ENCODE measurements around the gene OR51B4. TPM values are rescaled to one million over a fixed set of nuclear protein-coding genes. Genes with fewer than 3 reads are reported as not detected.
"Not testable (repeated sequence)": the region's sequence is repeated elsewhere in the genome, so short reads cannot be mapped to it uniquely, and the experiment has no call there.

OR51B4 gene
- total RNA-seq, 1 donor from 2014 or later: not detected

- H3K36me3 Mint-ChIP-seq: no peaks in the 10 kb centered on the region
- no peak overlapping the region for H3K4me3 Mint-ChIP-seq
- H3K4me1 Mint-ChIP-seq (ENCODE audit: unreplicated experiment): no peaks in the 10 kb centered on the region
- TF ChIP-seq CTCF (conservative IDR thresholded peaks at IDR 0.05): no peak
- no peak overlapping the region for H3K27ac Mint-ChIP-seq
- no peak for DNase-seq (ENCODE audit: extremely low spot score, unreplicated experiment)
- H3K27me3 Mint-ChIP-seq: no peaks in the 10 kb centered on the region
- H3K9me3 Mint-ChIP-seq: no peaks in the 10 kb centered on the region
Measured at GRCh38 chr11:5317292-5317691, 15.5 kb upstream of the OR51B4 start.

DNA sequence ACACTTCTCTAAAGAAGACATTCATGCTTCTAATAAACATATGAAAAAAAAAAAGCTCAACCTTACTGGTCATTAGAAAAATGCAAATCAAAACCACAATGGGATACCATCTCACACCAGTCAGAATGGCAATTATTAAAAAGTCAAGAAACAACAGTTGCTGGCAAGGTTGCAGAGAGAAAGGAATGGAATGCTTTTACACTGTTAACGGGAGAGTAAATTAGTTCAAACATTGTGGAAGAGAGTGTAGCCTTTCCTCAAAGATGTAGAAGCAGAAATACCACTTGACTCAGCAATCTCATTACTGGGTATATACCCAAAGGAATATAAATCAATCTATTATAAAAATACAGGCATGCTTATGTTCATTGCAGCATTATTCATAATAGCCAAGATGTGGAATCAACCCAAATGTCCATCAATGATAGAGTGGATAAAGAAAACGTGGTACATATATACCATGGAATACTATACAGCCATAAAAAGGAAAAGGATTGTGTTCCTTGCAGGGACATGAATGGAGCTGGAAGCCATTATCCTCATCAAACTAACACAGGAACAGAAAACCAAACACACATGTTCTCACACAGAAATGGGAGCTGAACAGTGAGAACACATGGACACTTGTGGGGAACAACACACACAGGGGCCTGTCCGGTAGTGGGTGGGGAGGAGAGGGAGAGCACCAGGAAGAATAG lies 11.7 kb upstream of the OR51B4 start:
- H3K36me3 Mint-ChIP-seq; H3K4me1 Mint-ChIP-seq (ENCODE audit: unreplicated experiment); H3K27ac Mint-ChIP-seq; H3K4me3 Mint-ChIP-seq; DNase-seq (ENCODE audit: extremely low spot score, unreplicated experiment); H3K9me3 Mint-ChIP-seq; H3K27me3 Mint-ChIP-seq: not testable (repeated sequence)

GRCh38 chr11:5310423-5310822 lies 8.7 kb upstream of the OR51B4 start:
- Mint-ChIP-seq H3K27ac (no peak overlapping the region), H3K4me1 (ENCODE audit: unreplicated experiment) (no peaks in the 10 kb centered on the region), H3K9me3 (no peaks in the 10 kb centered on the region), H3K36me3 (no peaks in the 10 kb centered on the region), H3K4me3 (no peak overlapping the region), H3K27me3 (no peaks in the 10 kb centered on the region)
- TF ChIP-seq CTCF (conservative IDR thresholded peaks at IDR 0.05): no peak
- no peak for DNase-seq (ENCODE audit: extremely low spot score, unreplicated experiment)

DNA sequence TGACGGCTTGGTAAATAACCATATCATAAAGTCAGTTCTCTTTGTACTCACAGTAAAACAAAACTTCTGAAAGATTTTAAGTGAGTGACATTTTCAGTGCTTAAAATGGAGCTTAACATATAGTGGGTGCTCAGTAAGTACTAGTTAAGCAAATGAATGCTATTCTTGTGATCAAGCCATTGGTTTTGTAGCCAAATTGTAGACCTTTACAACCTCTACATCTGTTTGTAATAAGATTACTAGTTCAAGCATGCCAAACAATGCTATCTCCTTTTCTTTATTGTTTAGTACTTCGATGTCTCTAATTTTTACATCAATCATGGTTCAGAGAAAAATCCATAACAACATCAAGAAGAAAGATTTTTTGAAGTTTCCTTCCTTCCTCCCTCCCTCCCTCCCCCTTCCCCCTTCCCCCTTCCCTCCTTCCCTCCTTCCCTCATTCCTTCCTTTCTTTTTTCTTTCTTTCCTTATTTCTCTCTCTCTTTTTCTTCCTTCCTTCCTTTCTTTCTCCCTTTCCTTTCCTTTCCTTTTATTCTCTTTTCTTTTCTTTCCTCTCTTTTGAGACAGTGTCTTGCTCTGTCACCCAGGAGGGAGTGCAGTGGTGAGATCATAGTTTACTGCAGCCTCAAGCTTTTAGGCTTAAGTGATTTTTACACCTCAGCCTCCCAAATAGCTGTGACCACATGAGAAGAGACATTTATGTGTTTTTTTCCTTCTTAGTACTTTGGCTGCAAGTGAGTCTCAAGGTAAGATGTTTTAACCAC lies 5.7 kb upstream of the OR51B4 start:
- no peak overlapping the region for H3K27ac Mint-ChIP-seq
- H3K36me3 Mint-ChIP-seq: no peaks in the 10 kb centered on the region
- no peak for TF ChIP-seq CTCF (conservative IDR thresholded peaks at IDR 0.05)
- H3K4me3 Mint-ChIP-seq: no peak overlapping the region
- DNase-seq (ENCODE audit: extremely low spot score, unreplicated experiment): no peak
- no peaks in the 10 kb centered on the region for H3K9me3 Mint-ChIP-seq
- no peaks in the 10 kb centered on the region for H3K4me1 Mint-ChIP-seq (ENCODE audit: unreplicated experiment)
- no peaks in the 10 kb centered on the region for H3K27me3 Mint-ChIP-seq

- no peak for TF ChIP-seq CTCF (conservative IDR thresholded peaks at IDR 0.05)
- Mint-ChIP-seq H3K27ac (no peak overlapping the region), H3K4me3 (no peak overlapping the region), H3K27me3 (peaks cover 2% of the 10 kb centered on the region), H3K9me3 (no peaks in the 10 kb centered on the region), H3K4me1 (ENCODE audit: unreplicated experiment) (no peaks in the 10 kb centered on the region), H3K36me3 (no peaks in the 10 kb centered on the region)
- no peak for DNase-seq (ENCODE audit: extremely low spot score, unreplicated experiment)
Measured at GRCh38 chr11:5304046-5304445, 2.3 kb upstream of the OR51B4 start.

- Mint-ChIP-seq H3K27ac (no peak overlapping the region), H3K36me3 (no peaks in the 10 kb centered on the region), H3K27me3 (peaks cover 2% of the 10 kb centered on the region), H3K4me3 (no peak overlapping the region), H3K4me1 (ENCODE audit: unreplicated experiment) (no peaks in the 10 kb centered on the region), H3K9me3 (no peaks in the 10 kb centered on the region)
- no peak for TF ChIP-seq CTCF (conservative IDR thresholded peaks at IDR 0.05)
- no peak for DNase-seq (ENCODE audit: extremely low spot score, unreplicated experiment)
Measured at GRCh38 chr11:5303626-5304025, 1.9 kb upstream of the OR51B4 start.
